Measurements from ENCODE around the gene FARSB. TPM values are rescaled to one million over a fixed set of nuclear protein-coding genes. Genes with fewer than 3 reads are reported as not detected.

The FARSB gene
- polyA plus RNA-seq, 1 donor from 2014 or later, result 15.2 TPM

DNA sequence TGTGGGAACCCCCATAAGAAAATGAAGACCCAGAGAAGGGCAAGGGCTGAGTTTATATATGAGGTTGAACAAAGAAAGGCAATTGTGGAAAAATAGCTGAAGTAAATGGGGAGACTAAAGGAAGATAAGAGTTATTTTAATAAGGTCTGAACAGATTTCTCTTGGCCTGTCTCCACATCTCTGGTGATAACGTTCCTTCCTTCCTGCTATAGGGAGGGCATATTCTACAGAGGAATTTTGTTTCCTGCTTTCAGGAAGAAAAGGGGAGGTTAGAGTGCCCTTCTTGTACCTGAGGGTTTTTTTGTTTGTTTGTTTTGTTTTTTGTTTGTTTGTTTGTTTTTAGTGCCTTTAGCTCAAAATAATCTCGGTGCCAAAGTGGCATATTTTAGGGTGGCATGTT lies 47.2 kb upstream of the FARSB start:
- H3K36me3 ChIP-seq (ENCODE audit: insufficient read depth, low read length), result no peaks in the 10 kb centered on the region
- H3K27ac ChIP-seq (ENCODE audit: low read length), result no peak overlapping the region
- no peaks in the 10 kb centered on the region for H3F3A ChIP-seq (ENCODE audit: insufficient read depth, low read length, poor library complexity, severe bottlenecking)
- no peaks in the 10 kb centered on the region for H3K9me3 ChIP-seq (ENCODE audit: low read length)
- no peak overlapping the region for H2AFZ ChIP-seq (ENCODE audit: low read depth, low read length)
- H3K9ac ChIP-seq (ENCODE audit: low read length), result no peak overlapping the region
- no peaks in the 10 kb centered on the region for H3K9me2 ChIP-seq (ENCODE audit: insufficient read depth, low read length)
- no peaks in the 10 kb centered on the region for H3K27me3 ChIP-seq (ENCODE audit: insufficient read depth, low read depth, low read length)
- H4K20me1 ChIP-seq (ENCODE audit: insufficient read depth), result no peaks in the 10 kb centered on the region
- TF ChIP-seq, protein P1, sequence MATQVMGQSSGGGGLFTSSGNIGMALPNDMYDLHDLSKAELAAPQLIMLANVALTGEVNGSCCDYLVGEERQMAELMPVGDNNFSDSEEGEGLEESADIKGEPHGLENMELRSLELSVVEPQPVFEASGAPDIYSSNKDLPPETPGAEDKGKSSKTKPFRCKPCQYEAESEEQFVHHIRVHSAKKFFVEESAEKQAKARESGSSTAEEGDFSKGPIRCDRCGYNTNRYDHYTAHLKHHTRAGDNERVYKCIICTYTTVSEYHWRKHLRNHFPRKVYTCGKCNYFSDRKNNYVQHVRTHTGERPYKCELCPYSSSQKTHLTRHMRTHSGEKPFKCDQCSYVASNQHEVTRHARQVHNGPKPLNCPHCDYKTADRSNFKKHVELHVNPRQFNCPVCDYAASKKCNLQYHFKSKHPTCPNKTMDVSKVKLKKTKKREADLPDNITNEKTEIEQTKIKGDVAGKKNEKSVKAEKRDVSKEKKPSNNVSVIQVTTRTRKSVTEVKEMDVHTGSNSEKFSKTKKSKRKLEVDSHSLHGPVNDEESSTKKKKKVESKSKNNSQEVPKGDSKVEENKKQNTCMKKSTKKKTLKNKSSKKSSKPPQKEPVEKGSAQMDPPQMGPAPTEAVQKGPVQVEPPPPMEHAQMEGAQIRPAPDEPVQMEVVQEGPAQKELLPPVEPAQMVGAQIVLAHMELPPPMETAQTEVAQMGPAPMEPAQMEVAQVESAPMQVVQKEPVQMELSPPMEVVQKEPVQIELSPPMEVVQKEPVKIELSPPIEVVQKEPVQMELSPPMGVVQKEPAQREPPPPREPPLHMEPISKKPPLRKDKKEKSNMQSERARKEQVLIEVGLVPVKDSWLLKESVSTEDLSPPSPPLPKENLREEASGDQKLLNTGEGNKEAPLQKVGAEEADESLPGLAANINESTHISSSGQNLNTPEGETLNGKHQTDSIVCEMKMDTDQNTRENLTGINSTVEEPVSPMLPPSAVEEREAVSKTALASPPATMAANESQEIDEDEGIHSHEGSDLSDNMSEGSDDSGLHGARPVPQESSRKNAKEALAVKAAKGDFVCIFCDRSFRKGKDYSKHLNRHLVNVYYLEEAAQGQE (IDR thresholded peaks at IDR 0.05; ENCODE audit: borderline replicate concordance), result no peak
- TF ChIP-seq EP300 (conservative IDR thresholded peaks at IDR 0.05; ENCODE audit: poor library complexity, severe bottlenecking) (no peak), SMC3 (conservative IDR thresholded peaks at IDR 0.05; ENCODE audit: poor library complexity) (no peak), MXI1 (conservative IDR thresholded peaks at IDR 0.05; ENCODE audit: poor library complexity, severe bottlenecking) (no peak), EZH2 (IDR thresholded peaks at IDR 0.05; ENCODE audit: borderline replicate concordance, insufficient read depth, low read length, poor library complexity, severe bottlenecking) (no peak), TAF1 (IDR thresholded peaks at IDR 0.05; ENCODE audit: low read depth) (no peak), RAD21 (conservative IDR thresholded peaks at IDR 0.05) (no peak), POLR2AphosphoS5 (IDR thresholded peaks at IDR 0.05) (no peak)
- TF ChIP-seq, protein P2, sequence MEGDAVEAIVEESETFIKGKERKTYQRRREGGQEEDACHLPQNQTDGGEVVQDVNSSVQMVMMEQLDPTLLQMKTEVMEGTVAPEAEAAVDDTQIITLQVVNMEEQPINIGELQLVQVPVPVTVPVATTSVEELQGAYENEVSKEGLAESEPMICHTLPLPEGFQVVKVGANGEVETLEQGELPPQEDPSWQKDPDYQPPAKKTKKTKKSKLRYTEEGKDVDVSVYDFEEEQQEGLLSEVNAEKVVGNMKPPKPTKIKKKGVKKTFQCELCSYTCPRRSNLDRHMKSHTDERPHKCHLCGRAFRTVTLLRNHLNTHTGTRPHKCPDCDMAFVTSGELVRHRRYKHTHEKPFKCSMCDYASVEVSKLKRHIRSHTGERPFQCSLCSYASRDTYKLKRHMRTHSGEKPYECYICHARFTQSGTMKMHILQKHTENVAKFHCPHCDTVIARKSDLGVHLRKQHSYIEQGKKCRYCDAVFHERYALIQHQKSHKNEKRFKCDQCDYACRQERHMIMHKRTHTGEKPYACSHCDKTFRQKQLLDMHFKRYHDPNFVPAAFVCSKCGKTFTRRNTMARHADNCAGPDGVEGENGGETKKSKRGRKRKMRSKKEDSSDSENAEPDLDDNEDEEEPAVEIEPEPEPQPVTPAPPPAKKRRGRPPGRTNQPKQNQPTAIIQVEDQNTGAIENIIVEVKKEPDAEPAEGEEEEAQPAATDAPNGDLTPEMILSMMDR (IDR thresholded peaks at IDR 0.05; ENCODE audit: poor library complexity, severe bottlenecking), result no peak
- no peak overlapping the region for H3K4me3 ChIP-seq (ENCODE audit: low read length)
- H3K4me2 ChIP-seq (ENCODE audit: low read length), result no peak overlapping the region
- no peaks in the 10 kb centered on the region for H3K79me2 ChIP-seq (replicated peaks; ENCODE audit: insufficient read depth, low read length)

DNA sequence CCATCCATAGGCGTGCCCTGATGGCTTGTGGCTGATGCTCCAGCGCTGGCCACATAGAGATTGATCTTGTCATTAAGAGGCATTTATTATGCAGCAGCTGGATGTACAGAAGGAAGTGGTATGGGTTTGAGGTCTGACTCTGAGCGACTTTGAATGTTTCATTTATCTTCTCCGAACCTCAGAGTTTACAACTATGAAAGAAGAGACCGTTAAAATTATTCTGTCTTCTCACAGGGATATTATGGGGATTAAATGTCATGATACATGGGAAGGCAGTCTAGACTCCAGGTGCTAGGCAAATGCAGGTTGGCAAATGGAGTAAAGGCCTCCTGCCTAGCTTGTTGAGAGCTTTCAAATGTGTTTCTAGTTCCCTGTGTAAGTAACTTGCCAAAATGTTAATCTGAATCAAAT lies 45.8 kb upstream of the FARSB start:
- no peak overlapping the region for H3K9ac ChIP-seq (ENCODE audit: low read length)
- no peak overlapping the region for H3K4me3 ChIP-seq (ENCODE audit: low read length)
- no peaks in the 10 kb centered on the region for H3K36me3 ChIP-seq (ENCODE audit: insufficient read depth, low read length)
- TF ChIP-seq EP300 (conservative IDR thresholded peaks at IDR 0.05; ENCODE audit: poor library complexity, severe bottlenecking) (no peak), EZH2 (IDR thresholded peaks at IDR 0.05; ENCODE audit: borderline replicate concordance, insufficient read depth, low read length, poor library complexity, severe bottlenecking) (no peak), MXI1 (conservative IDR thresholded peaks at IDR 0.05; ENCODE audit: poor library complexity, severe bottlenecking) (no peak), POLR2AphosphoS5 (IDR thresholded peaks at IDR 0.05) (no peak), SMC3 (conservative IDR thresholded peaks at IDR 0.05; ENCODE audit: poor library complexity) (no peak), RAD21 (conservative IDR thresholded peaks at IDR 0.05) (no peak), TAF1 (IDR thresholded peaks at IDR 0.05; ENCODE audit: low read depth) (no peak)
- TF ChIP-seq, protein P2 (IDR thresholded peaks at IDR 0.05; ENCODE audit: poor library complexity, severe bottlenecking), result no peak
- TF ChIP-seq, protein P1 (IDR thresholded peaks at IDR 0.05; ENCODE audit: borderline replicate concordance), result no peak
- no peaks in the 10 kb centered on the region for H4K20me1 ChIP-seq (ENCODE audit: insufficient read depth)
- no peaks in the 10 kb centered on the region for H3K9me2 ChIP-seq (ENCODE audit: insufficient read depth, low read length)
- no peaks in the 10 kb centered on the region for H3K9me3 ChIP-seq (ENCODE audit: low read length)
- H2AFZ ChIP-seq (ENCODE audit: low read depth, low read length), result no peak overlapping the region
- no peak overlapping the region for H3K4me2 ChIP-seq (ENCODE audit: low read length)
- H3K27ac ChIP-seq (ENCODE audit: low read length), result no peak overlapping the region
- no peaks in the 10 kb centered on the region for H3K27me3 ChIP-seq (ENCODE audit: insufficient read depth, low read depth, low read length)
- no peaks in the 10 kb centered on the region for H3F3A ChIP-seq (ENCODE audit: insufficient read depth, low read length, poor library complexity, severe bottlenecking)
- no peaks in the 10 kb centered on the region for H3K79me2 ChIP-seq (replicated peaks; ENCODE audit: insufficient read depth, low read length)

Measured in neural cell (in vitro differentiated cells).